Dedifferentiated amniotic fluid mesenchymal stem cell (primary cell): ENCODE data around the gene ANKRD27.
"Not testable (repeated sequence)": the region's sequence is repeated elsewhere in the genome, so short reads cannot be mapped to it uniquely, and the experiment has no call there.

ENCODE experiments used
- DNase-seq: peaks from one replicate; pipeline ENCODE4 v3.0.0-alpha.2; 2016; ENCODE audit errors: extremely low spot score

The ANKRD27 gene

DNA sequence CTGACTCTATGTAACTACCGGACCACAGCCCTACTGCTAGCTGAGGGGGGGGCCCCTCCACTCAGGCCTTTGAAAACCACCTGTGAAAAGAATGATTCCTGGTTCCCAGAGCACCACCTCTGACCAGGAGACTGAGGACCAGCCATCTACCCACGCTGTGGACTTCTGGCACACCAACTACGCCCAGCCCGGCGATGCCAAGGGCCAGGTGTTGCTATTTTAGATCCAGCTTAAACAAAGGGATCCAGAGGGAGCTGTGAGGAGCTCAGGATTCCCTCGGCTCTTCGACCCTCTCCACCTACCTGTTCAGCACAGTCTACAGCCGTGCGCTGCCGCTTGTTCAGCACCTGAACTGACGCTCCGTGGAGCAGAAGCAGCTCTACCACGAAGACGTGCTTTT, 71.0 kb downstream of the ANKRD27 start:
- DNase-seq, result no peak

DNA sequence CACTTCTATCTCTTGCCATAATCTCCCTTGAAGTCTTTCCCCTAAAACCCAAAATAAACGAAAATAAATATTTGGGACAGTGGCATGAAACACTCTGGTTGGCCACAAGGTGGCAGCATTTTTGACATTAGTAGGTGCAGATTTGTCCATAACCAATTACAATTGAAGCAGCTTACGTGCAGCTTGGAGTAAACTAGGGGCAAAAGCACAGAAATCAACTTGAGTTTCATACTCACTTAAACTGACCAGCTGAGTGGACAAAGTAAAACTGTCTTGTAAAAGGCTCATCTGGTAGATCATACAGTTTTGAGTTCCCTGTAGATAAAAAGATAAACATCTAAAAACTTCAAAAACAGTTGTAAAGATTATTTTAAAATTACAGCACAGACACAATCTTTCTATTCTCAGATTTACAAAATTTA, 75.2 kb downstream of the ANKRD27 start:
- peak; percentile 53 for DNase-seq

GRCh38 chr19:32599258-32599657, 75.7 kb downstream of the ANKRD27 start:
- no peak for DNase-seq

- DNase-seq, result no peak
These were observed 77.0 kb downstream of the ANKRD27 start for GRCh38 chr19:32598022-32598421.

DNA sequence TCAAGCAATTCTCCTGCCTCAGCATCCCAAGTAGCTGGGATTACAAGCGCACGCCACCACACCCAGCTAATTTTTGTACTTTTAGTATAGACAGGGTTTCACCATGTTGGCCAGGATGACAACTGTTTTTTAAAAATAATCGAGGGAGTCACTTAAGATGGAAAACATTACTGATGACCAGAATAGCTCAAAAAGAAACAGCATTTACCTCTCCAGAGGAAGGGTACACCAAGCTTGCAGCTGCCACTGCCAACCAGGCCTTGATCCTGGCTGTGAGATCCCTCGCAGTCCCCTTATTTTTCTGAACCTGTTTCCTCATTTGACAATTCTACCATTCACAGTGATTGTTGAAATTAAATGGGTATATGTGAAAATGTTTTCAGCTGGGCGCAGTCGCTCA, 79.5 kb downstream of the ANKRD27 start:
- no peak for DNase-seq

DNA sequence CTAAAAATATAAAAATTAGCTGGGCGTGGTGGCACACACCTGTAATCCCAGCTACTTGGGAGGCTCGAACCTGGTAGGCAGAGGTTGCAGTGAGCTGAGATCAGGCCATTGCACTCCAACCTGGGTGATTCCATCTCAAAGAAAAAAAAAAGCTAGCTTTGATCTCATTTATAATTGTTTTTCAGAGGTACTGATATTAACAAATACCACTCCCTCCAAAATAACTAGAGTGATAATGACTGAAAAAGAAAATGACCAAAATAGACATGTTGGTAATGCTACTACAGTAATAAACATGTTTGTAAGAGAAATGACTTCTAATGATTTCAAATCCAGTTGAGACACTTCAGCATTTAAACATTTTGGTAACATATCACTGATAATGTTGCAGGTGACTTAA, 81.0 kb downstream of the ANKRD27 start:
- DNase-seq, result no peak

GRCh38 chr19:32587747-32588504, 87.1 kb downstream of the ANKRD27 start:
- DNase-seq, result not testable (repeated sequence)

DNA sequence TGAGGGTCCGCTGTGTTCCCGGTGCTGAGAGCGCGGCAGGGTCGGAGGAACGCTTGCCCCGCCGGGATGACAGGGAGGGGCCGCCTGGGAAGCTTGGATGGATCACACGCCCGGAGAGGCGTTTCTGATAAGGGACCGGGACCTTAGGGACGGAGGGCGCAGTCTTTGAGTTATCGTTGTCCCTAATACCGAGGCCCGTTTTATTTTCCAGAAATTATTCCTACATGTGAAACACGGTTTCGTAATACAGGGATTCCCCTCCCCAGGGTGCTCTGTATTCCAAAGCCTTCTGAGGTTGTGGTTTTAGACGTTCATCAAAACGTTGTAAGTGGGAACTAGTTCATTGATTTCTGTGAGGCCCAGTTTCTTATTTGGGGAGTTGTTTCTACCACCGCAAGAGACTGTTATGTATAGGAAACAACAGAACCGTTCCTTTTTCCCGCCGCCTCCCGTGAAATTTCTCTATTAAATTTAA, 93.2 kb downstream of the ANKRD27 start:
- DNase-seq, result peak; percentile 34

DNA sequence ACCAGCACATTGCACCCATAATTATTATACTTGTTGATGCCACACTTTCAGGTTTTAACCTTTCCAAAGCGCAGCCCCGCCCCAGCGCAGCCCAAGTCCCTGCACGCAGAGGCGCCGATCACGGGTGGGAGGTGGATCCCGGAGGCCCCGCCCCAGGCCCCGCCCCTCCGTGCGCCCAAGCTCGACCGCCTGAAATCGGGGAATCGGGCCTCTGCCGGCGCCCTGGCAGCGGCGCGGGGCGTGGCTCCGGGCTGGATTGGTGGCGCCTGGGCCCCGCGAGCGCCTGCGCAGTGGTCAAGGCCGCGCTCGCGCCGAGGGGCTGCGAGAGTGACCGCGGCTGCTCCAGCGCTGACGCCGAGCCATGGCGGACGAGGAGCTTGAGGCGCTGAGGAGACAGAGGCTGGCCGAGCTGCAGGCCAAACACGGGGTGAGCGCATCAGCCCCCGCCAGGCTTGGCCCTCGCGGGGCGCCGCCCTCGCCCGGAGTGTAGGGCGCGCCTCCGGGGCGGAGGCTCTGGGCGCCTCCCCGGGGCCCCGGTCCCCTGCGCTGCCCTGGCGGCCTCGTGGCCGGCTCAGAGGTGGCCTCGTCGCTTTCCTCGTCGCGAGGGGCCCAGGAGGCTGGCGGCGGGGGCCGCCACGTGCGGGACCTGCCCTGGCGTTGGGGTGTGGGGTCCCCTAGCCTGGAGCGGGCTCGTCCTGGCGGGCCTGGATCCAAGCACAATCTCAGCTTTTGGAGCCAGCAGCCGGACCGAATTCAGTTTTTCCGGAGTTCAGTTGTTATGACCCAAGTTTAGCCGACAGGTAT, 93.9 kb downstream of the ANKRD27 start, which contains the start of gene PDCD5:
PDCD5 (plus strand) TSS at position 290 of the 804 bp plus-strand sequence; CDS start at position 362, 72 bp downstream.
- DNase-seq, result peak; percentile 91

DNA sequence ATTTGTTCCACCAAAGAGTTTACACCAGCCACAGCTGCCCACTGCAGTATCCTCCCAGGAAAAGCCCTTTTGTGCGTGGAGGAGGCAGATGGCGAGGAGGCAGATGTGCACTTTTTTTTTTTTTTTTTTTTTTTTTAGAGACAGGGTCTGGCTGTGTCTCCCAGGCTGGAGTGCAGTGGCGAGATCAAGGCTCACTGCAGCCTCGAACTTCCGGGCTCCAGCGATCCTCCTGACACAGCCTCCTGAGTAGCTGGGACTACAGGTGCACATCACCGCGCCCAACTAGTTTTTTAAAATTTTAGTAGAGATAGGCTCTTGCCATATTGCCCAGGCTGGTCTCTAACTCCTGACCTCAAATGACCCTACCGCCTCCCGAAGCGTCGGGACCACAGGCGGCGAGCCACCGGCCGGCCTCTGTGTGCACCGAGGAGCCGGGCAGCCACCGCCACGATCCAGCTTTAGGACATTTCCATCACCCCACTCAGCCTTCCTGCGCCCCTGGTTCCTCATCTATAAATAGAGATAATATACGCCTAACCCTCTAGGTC, 94.6 kb downstream of the ANKRD27 start:
- no peak for DNase-seq

- DNase-seq, result no peak
These were observed 98.2 kb downstream of the ANKRD27 start for GRCh38 chr19:32576790-32577189.

- no peak for DNase-seq
These were observed 101.5 kb downstream of the ANKRD27 start for GRCh38 chr19:32573492-32573794.

GRCh38 chr19:32572700-32573491, 102.1 kb downstream of the ANKRD27 start:
- not testable (repeated sequence) for DNase-seq

DNA sequence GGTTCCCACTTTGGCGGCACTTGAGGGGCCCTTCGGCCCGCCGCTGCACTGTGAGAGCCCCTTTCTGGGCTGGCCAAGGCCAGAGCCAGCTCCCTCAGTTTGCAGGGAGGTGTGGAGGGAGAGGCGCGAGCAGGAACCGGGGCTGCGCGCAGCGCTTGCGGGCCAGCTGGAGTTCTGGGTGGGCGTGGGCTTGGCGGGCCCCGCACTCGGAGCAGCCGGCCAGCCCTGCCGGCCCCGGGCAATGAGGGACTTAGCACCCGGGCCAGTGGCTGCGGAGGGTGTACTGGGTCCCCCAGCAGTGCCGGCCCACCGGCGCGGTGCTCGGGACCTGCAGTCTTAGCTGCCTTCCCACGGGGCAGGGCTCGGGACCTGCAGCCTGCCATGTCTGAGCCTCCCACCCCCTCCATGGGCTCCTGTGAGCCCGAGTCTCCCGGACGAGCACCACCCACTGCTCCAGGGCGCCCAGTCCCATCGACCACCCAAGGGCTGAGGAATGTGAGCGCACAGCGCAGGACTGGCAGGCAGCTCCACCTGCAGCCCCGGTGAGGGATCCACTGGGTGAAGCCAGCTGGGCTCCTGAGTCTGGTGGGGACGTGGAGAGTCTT, 103.4 kb downstream of the ANKRD27 start:
- DNase-seq, result not testable (repeated sequence)

DNA sequence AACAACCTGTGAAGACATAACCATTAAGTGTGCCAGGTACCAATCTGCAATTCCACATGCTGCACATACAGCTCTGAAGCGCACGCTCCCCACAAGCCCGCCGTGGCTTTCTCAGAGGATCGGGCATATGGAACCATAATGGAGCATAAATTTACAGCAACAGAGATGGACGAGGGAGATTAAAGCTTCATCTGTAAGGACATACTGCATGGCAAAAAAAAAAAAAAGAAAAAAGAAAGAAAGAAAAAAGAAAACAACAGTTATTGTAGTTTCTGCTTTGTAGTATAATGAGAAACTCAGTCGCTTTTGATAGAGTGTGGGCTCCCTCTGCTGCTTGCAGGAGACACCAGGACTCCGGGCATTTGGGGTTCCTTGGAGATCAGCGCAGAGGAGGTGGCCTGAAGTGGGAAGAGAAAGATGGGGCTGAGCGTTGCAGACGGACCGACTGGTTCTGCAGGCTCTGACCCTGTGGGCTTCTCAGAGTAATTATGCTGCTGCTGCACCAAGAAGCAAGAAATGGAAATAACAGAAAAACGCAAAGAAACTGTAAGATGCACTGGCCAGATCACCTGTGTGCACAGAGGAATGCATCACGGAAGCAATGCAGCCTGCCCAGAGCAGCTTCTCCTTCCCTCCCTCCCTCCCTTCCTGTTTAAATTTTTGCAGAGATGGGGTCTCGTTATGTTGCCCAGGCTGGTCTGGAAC, 104.7 kb downstream of the ANKRD27 start:
- DNase-seq, result peak; percentile 51

GRCh38 chr19:32567486-32567885, 107.5 kb downstream of the ANKRD27 start:
- no peak for DNase-seq

GRCh38 chr19:32566246-32566830, 108.6 kb downstream of the ANKRD27 start:
- DNase-seq, result no peak

DNA sequence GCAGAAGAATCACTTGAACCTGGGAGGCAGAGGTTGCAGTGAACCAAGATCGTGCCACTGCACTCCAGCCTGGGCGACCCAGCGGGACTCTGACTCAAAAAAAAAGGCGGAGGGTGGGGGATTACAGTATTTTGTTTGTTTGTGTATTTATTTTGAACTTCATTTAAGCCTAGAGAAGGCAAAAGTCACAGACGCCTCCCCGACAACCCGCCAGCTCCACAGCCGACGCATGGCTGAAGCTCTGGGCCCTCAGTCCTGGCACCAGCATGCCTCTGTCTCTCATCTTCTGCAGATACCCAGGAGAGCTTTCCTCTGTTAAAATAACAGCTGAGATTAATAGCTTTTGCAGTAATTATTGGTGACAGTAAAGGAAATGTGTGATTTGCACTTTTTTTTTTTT, 111.2 kb downstream of the ANKRD27 start:
- DNase-seq, result no peak

DNA sequence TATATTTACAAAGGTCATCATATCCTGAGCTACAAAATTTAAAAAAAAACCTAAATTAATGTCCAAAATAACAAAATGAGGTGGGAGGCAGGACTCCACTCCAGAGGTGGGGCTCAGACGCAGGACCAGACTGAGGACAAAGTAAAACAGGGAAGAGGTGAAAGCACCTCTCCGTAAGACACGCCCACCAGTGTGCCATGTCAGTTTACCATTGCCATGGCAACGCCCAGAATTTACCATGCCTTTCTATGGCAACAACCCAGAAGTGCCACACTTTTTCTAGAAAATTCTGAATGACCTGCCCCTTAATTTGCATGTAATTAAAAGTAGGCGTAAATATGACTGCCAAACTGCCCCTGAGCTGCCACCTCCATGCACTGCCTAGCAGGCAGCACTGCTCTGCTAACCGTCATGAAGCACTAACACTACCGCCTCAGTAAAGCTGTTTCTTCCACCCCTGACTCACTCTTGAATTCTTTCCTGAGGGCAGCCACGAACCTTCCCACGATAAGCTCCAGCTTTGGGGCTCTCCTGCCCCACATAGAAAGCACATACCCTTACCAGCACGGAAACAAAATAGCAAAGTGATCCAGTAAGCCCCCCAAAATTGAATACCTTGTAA, 116.3 kb downstream of the ANKRD27 start:
- DNase-seq, result no peak

- no peak for DNase-seq
These were observed 119.2 kb downstream of the ANKRD27 start for GRCh38 chr19:32555786-32556185.
